T-helper 1 cell treated with Interleukin-12 subunit alpha and Interleukin-12 subunit beta and Interleukin-4 antibody, amounts not matched to agents 30 μg/mL and 1 μg/mL, for 36 hours (primary cell): ENCODE measurements around the gene CCDC7.
"Not testable (repeated sequence)": the region's sequence is repeated elsewhere in the genome, so short reads cannot be mapped to it uniquely, and the experiment has no call there.

Experiments used
- H3K27ac Mint-ChIP-seq: one replicate; pipeline ENCODE4 v1.8.0; 2021; ENCODE audit warnings: mild to moderate bottlenecking, mixed read lengths
- H3K27me3 Mint-ChIP-seq: one replicate; pipeline ENCODE4 v1.8.0; 2021; ENCODE audit warnings: low read depth, mixed read lengths
- H3K36me3 Mint-ChIP-seq: one replicate; pipeline ENCODE4 v1.8.0; 2021; ENCODE audit warnings: low read depth, mixed read lengths
- H3K4me1 Mint-ChIP-seq: one replicate; pipeline ENCODE4 v1.8.0; 2021; ENCODE audit warnings: low read depth, mixed read lengths
- H3K4me3 Mint-ChIP-seq: one replicate; pipeline ENCODE4 v1.8.0; 2021; ENCODE audit warnings: mild to moderate bottlenecking, moderate library complexity, mixed read lengths
- H3K9me3 Mint-ChIP-seq: one replicate; pipeline ENCODE4 v1.8.0; 2021; ENCODE audit warnings: mixed read lengths

CCDC7 gene

GRCh38 chr10:32577448-32577847 lies 131.5 kb downstream of the CCDC7 start:
- Mint-ChIP-seq H3K36me3 (no peaks in the 10 kb centered on the region), H3K4me1 (no peaks in the 10 kb centered on the region), H3K27ac (no peak overlapping the region), H3K9me3 (no peaks in the 10 kb centered on the region), H3K27me3 (no peaks in the 10 kb centered on the region), H3K4me3 (no peak overlapping the region)

DNA sequence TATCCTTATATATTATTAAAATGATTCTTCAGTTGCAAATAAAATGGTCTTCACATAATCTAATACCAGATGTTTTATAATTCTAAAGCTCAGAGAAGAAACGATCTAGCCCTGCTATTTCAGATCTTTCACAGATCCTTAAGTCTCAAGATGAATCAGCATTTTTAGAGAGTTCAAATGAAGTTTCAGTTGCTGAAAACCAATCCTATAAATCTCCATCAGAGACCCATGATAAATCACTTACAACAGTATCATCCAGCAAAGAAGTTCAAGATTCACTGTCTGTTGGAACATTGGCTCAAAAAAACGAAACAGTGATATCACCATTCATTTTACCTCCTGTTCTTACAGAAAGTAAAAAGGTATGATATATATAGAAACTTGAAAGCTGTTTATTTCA lies 137.0 kb downstream of the CCDC7 start:
- no peaks in the 10 kb centered on the region for H3K36me3 Mint-ChIP-seq
- H3K27me3 Mint-ChIP-seq = no peaks in the 10 kb centered on the region
- no peak overlapping the region for H3K27ac Mint-ChIP-seq
- H3K4me1 Mint-ChIP-seq = no peaks in the 10 kb centered on the region
- H3K9me3 Mint-ChIP-seq = no peaks in the 10 kb centered on the region
- H3K4me3 Mint-ChIP-seq = no peak overlapping the region

DNA sequence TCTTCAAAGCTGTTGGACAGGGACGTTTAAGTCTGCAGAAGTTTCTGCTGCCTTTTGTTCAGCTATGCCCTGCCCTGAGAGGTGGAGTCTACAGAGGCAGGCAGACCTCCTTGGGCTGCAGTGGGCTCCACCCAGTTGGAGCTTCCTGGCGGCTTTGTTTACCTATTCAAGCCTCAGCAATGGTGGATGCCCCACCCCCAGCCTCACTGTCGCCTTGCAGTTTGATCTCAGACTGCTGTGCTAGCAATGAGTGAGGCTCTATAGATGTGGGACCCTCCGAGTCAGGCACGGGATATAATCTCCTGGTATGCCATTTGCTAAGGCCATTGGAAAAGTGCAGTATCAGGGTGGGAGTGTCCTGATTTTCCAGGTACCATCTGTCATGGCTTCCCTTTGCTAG lies 152.1 kb downstream of the CCDC7 start:
- H3K36me3 Mint-ChIP-seq, H3K4me1 Mint-ChIP-seq, H3K27me3 Mint-ChIP-seq, H3K4me3 Mint-ChIP-seq, H3K27ac Mint-ChIP-seq: not testable (repeated sequence)
- peaks cover 42% of the 10 kb centered on the region for H3K9me3 Mint-ChIP-seq

DNA sequence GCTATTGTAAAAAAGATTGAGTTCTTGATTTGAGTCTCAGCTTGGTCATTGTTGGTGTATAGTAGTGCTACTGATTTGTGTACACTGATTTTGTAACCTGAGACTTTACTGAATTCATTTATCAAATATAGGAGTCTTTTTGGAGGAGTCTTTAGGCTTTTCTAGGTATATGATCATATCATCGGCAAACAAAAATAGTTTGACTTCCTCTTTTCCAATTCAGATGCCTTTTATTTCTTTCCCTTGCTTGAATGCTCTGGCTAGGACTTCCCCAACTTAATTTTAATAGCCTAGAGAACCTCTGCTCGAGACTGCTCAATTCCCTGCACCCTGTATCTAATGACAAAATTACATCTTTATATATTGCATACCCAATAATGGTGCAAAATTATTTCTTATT lies 154.4 kb downstream of the CCDC7 start:
- Mint-ChIP-seq H3K4me3 (no peak overlapping the region), H3K27me3 (no peaks in the 10 kb centered on the region), H3K36me3 (peaks cover 3% of the 10 kb centered on the region), H3K27ac (no peak overlapping the region), H3K9me3 (peaks cover 48% of the 10 kb centered on the region), H3K4me1 (no peaks in the 10 kb centered on the region)

DNA sequence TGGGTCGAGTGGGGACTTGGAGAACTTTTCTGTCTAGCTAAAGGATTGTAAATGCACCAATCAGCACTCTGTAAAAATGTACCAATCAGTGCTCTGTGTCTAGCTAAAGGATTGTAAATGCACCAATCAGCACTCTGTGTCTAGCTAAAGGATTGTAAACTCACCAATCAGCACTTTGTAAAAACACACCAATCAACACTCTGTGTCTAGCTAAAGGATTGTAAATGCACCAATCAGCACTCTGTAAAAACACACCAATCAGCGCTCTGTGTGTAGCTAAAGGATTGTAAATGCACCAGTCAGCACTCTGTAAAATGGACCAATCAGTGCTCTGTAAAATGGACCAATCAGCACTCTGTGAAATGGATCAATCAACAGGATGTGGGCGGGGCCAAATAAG lies 155.6 kb downstream of the CCDC7 start:
- H3K27ac Mint-ChIP-seq, H3K4me3 Mint-ChIP-seq, H3K27me3 Mint-ChIP-seq, H3K36me3 Mint-ChIP-seq, H3K4me1 Mint-ChIP-seq: not testable (repeated sequence)
- peaks cover 44% of the 10 kb centered on the region for H3K9me3 Mint-ChIP-seq

DNA sequence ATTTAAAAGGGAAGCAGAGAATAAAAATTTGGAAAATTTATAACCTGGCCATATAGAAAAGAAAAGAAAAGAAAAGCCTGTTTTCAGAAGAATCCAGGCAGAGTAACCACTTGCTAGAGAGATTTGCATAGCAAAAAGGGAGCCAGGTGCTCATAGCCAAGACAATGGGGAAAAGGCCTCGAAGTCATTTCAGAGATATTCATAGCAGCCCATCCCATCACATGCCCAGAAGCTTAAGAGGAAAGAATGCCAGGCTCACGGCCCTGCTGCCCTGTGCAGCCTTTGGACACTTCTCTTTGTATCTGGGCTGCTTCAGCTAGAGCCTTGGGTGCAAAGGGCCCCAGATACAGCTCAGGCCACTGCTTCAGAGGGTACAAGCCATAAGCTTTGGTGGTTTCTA lies 159.8 kb downstream of the CCDC7 start:
- Mint-ChIP-seq H3K4me1 (no peaks in the 10 kb centered on the region), H3K4me3 (no peak overlapping the region), H3K27me3 (no peaks in the 10 kb centered on the region), H3K9me3 (peaks cover 31% of the 10 kb centered on the region), H3K27ac (no peak overlapping the region), H3K36me3 (peaks cover 4% of the 10 kb centered on the region)

DNA sequence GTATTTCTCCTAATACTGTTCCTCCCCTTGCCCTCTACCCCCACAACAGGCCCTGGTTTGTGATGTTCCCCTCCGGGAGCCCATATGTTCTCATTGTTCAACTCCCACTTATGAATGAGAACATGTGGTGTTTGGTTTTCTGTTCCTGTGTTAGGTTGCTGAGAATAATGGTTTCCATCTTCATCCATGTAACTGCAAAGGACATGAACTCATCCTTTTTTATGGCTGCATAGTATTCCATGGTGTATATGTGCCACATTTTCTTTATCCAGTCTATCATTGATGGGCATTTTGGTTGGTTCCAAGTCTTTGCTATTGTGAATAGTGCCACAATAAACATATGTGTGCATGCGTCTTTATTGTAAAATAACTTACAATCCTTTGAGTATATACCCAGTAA lies 164.6 kb downstream of the CCDC7 start:
- not testable (repeated sequence) for H3K4me3 Mint-ChIP-seq, H3K27ac Mint-ChIP-seq, H3K36me3 Mint-ChIP-seq, H3K4me1 Mint-ChIP-seq, H3K27me3 Mint-ChIP-seq
- H3K9me3 Mint-ChIP-seq = peaks cover 31% of the 10 kb centered on the region

GRCh38 chr10:32616438-32616837 lies 170.5 kb downstream of the CCDC7 start:
- no peaks in the 10 kb centered on the region for H3K36me3 Mint-ChIP-seq

DNA sequence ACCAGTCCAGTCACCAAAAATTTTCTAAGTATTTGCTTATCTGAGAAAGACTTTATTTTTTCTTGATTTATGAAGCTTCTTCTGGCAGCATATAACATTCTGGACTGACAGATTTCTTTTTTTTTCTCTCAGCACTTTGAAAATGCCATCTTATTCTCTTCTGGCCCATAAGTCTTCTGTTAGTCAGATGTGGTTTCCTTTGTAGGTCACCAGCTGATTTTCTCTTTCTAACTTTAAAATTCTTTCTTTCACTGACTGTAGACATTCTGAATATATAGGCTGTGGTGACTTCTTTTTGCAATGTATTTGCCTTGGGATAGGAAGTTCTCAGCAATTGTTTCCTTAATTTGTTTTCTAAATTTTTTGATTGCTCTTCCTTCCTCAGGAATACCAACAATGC lies 172.5 kb downstream of the CCDC7 start:
- Mint-ChIP-seq H3K4me1 (no peaks in the 10 kb centered on the region), H3K4me3 (no peak overlapping the region), H3K9me3 (peaks cover 24% of the 10 kb centered on the region), H3K27me3 (no peaks in the 10 kb centered on the region), H3K27ac (no peak overlapping the region), H3K36me3 (no peaks in the 10 kb centered on the region)

More at GRCh38 chr10:32616438-32616837, 170.5 kb downstream of the CCDC7 start:
- Mint-ChIP-seq H3K4me1 (no peaks in the 10 kb centered on the region), H3K4me3 (no peak overlapping the region), H3K27me3 (no peaks in the 10 kb centered on the region), H3K27ac (no peak overlapping the region), H3K9me3 (peaks cover 37% of the 10 kb centered on the region)

- no peaks in the 10 kb centered on the region for H3K4me1 Mint-ChIP-seq
- H3K27me3 Mint-ChIP-seq = no peaks in the 10 kb centered on the region
- no peaks in the 10 kb centered on the region for H3K36me3 Mint-ChIP-seq
- no peak overlapping the region for H3K27ac Mint-ChIP-seq
- H3K9me3 Mint-ChIP-seq = peaks cover 22% of the 10 kb centered on the region
- no peak overlapping the region for H3K4me3 Mint-ChIP-seq
These were observed 176.0 kb downstream of the CCDC7 start for GRCh38 chr10:32621969-32622368.

- no peak overlapping the region for H3K4me3 Mint-ChIP-seq
- H3K4me1 Mint-ChIP-seq = no peaks in the 10 kb centered on the region
- H3K27ac Mint-ChIP-seq = no peak overlapping the region
- H3K36me3 Mint-ChIP-seq = no peaks in the 10 kb centered on the region
- peaks cover 24% of the 10 kb centered on the region for H3K9me3 Mint-ChIP-seq
- H3K27me3 Mint-ChIP-seq = no peaks in the 10 kb centered on the region
These were observed 176.5 kb downstream of the CCDC7 start for GRCh38 chr10:32622409-32622808.

DNA sequence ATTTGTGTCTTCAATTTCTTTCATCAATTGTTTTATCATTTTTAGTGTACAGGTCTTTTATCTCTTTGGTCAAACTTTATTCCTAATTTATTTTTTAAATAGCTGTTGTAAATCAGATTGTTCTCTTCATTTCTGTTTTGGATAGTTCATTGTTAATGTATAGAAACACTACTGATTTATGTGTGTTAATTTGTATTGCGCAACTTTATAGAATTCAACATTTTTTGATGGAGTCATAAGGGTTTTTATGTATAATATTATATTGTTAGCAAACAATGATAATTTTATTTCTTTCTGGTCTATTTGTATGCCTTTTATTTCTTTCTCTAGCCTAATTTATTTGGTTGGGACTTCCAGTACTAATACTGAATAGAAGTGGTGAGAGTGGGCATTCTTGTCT lies 181.2 kb downstream of the CCDC7 start:
- Mint-ChIP-seq H3K27me3 (no peaks in the 10 kb centered on the region), H3K9me3 (peaks cover 9% of the 10 kb centered on the region), H3K4me3 (no peak overlapping the region), H3K27ac (no peak overlapping the region), H3K36me3 (no peaks in the 10 kb centered on the region), H3K4me1 (no peaks in the 10 kb centered on the region)

- no peaks in the 10 kb centered on the region for H3K27me3 Mint-ChIP-seq
- H3K36me3 Mint-ChIP-seq = peaks cover 2% of the 10 kb centered on the region
- H3K4me3 Mint-ChIP-seq = no peak overlapping the region
- peaks cover 9% of the 10 kb centered on the region for H3K9me3 Mint-ChIP-seq
- no peak overlapping the region for H3K27ac Mint-ChIP-seq
- H3K4me1 Mint-ChIP-seq = no peaks in the 10 kb centered on the region
These were observed 184.0 kb downstream of the CCDC7 start for GRCh38 chr10:32629910-32630309.

- no peaks in the 10 kb centered on the region for H3K36me3 Mint-ChIP-seq
- no peak overlapping the region for H3K4me3 Mint-ChIP-seq
- H3K9me3 Mint-ChIP-seq = peaks cover 27% of the 10 kb centered on the region
- H3K27me3 Mint-ChIP-seq = no peaks in the 10 kb centered on the region
- no peaks in the 10 kb centered on the region for H3K4me1 Mint-ChIP-seq
- H3K27ac Mint-ChIP-seq = no peak overlapping the region
These were observed 200.6 kb downstream of the CCDC7 start for GRCh38 chr10:32646535-32646934.

DNA sequence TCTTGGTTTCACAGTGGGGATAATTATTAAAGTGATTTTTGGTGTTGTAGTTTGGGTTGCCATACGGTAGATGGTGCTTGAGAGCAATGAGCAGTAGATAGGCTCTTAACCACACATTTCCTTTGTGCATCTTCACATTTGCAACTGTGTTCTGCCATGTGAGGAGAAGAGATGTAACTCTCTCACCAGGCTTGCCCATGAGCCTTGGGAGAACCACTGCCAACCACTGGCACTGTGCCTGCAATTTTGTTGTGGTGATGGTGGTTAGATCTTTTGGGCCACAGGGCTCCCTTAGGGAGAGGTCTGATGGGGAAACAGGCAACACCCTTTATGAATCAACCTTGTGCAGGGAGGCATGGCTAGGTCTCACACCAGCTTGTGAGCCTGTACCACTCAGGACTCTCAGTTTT lies 204.3 kb downstream of the CCDC7 start:
- Mint-ChIP-seq H3K9me3 (peaks cover 41% of the 10 kb centered on the region), H3K36me3 (no peaks in the 10 kb centered on the region), H3K27me3 (no peaks in the 10 kb centered on the region), H3K4me1 (no peaks in the 10 kb centered on the region), H3K4me3 (no peak overlapping the region), H3K27ac (no peak overlapping the region)

- not testable (repeated sequence) for H3K27me3 Mint-ChIP-seq, H3K4me3 Mint-ChIP-seq, H3K36me3 Mint-ChIP-seq, H3K27ac Mint-ChIP-seq, H3K4me1 Mint-ChIP-seq
- H3K9me3 Mint-ChIP-seq = peaks cover 50% of the 10 kb centered on the region
These were observed 211.5 kb downstream of the CCDC7 start for GRCh38 chr10:32657430-32657829.
